Neural cell (in vitro differentiated cells): ENCODE measurements around the gene GADD45A. TPM values are rescaled to one million over a fixed set of nuclear protein-coding genes. Genes with fewer than 3 reads are reported as not detected.
"Not testable (repeated sequence)": the region's sequence is repeated elsewhere in the genome, so short reads cannot be mapped to it uniquely, and the experiment has no call there.

Experiments
- H2AFZ ChIP-seq: fragments of 200-600, 300-800 bp; sonication (generic), shearing (Covaris generic); 2 replicates; pipeline ENCODE4 v1.6.0; 2014; ENCODE audit warnings: low read depth, mild to moderate bottlenecking, antibody characterized with exemption, low read length, moderate library complexity
- H3F3A ChIP-seq: fragments of 200-600 bp; shearing (Covaris generic); 2 replicates; pipeline ENCODE4 v1.6.1; 2016; ENCODE audit warnings: mild to moderate bottlenecking, moderate library complexity, mixed read lengths, antibody characterized with exemption, low read length; ENCODE audit not compliant: insufficient read depth, poor library complexity, severe bottlenecking
- H3K27ac ChIP-seq: fragments of 200-600, 300-800 bp; sonication (generic), shearing (Covaris generic); 2 replicates; pipeline ENCODE4 v1.5.1; 2014; ENCODE audit warnings: mild to moderate bottlenecking, low read length, moderate library complexity
- H3K27me3 ChIP-seq: fragments of 300-800, 200-600 bp; sonication (generic), shearing (Covaris generic); 2 replicates; pipeline ENCODE4 v1.6.0; 2014; ENCODE audit warnings: mild to moderate bottlenecking, low read depth, low read length, moderate library complexity; ENCODE audit not compliant: insufficient read depth
- H3K36me3 ChIP-seq: fragments of 300-800, 200-600 bp; sonication (generic), shearing (Covaris generic); 2 replicates; pipeline ENCODE4 v1.5.1; 2014; ENCODE audit warnings: mild to moderate bottlenecking, antibody characterized with exemption, low read length, moderate library complexity; ENCODE audit not compliant: insufficient read depth
- H3K4me2 ChIP-seq: fragments of 300-800, 200-600 bp; sonication (generic), shearing (Covaris generic); 2 replicates; pipeline ENCODE4 v1.6.0; 2014; ENCODE audit warnings: mild to moderate bottlenecking, low read length
- H3K4me3 ChIP-seq: fragments of 300-800, 200-600 bp; sonication (generic), shearing (Covaris generic); 2 replicates; pipeline ENCODE4 v1.5.1; 2014; ENCODE audit warnings: mild to moderate bottlenecking, low read length, moderate library complexity
- H3K79me2 ChIP-seq: fragments of 200-600 bp; shearing (Covaris generic); replicated peaks from 2 replicates; pipeline ENCODE4 v1.6.0; 2014; ENCODE audit warnings: mild to moderate bottlenecking, low read length, moderate library complexity; ENCODE audit not compliant: insufficient read depth
- H3K9ac ChIP-seq: fragments of 300-800, 200-600 bp; sonication (generic), shearing (Covaris generic); 2 replicates; pipeline ENCODE4 v1.6.1; 2016; ENCODE audit warnings: mild to moderate bottlenecking, low read length, mixed read lengths
- H3K9me2 ChIP-seq: fragments of 200-600 bp; shearing (Covaris generic); 2 replicates; pipeline ENCODE4 v1.6.1; 2016; ENCODE audit warnings: mild to moderate bottlenecking, low read length, mixed read lengths; ENCODE audit not compliant: insufficient read depth
- H3K9me3 ChIP-seq: fragments of 200-600, 300-800 bp; sonication (generic), shearing (Covaris generic); 2 replicates; pipeline ENCODE4 v1.6.1; 2016; ENCODE audit warnings: mild to moderate bottlenecking, mixed run types, low read length, moderate library complexity, mixed read lengths
- H4K20me1 ChIP-seq: fragments of 200-600 bp; shearing (Covaris generic); 2 replicates; pipeline ENCODE4 v1.6.1; 2016; ENCODE audit warnings: mild to moderate bottlenecking, mixed run types; ENCODE audit not compliant: insufficient read depth
- EP300 ChIP-seq: fragments of 450-650 bp; conservative IDR thresholded peaks from 2 replicates; pipeline ENCODE4 v1.6.1; 2014; ENCODE audit warnings: antibody characterized with exemption, mild to moderate bottlenecking, moderate library complexity; ENCODE audit not compliant: poor library complexity, severe bottlenecking
- EZH2 ChIP-seq: fragments of 200-600, 300-800 bp; shearing (Covaris generic), sonication (generic); IDR thresholded peaks from 2 replicates; pipeline ENCODE4 v1.6.1; 2014; ENCODE audit warnings: antibody characterized with exemption, low read length, borderline replicate concordance, mild to moderate bottlenecking; ENCODE audit not compliant: insufficient read depth, poor library complexity, severe bottlenecking
- MXI1 ChIP-seq: fragments of 450-650 bp; conservative IDR thresholded peaks from 2 replicates; pipeline ENCODE4 v1.6.1; 2014; ENCODE audit warnings: antibody characterized with exemption, mild to moderate bottlenecking; ENCODE audit not compliant: poor library complexity, severe bottlenecking
- POLR2AphosphoS5 ChIP-seq: IDR thresholded peaks from 2 replicates; pipeline ENCODE4 v1.6.1; 2012
- RAD21 ChIP-seq: fragments of 450-650 bp; conservative IDR thresholded peaks from 2 replicates; pipeline ENCODE4 v1.6.1; 2014; ENCODE audit warnings: antibody characterized with exemption, mild to moderate bottlenecking, moderate library complexity
- SMC3 ChIP-seq: fragments of 450-650 bp; conservative IDR thresholded peaks from 2 replicates; pipeline ENCODE4 v1.6.1; 2014; ENCODE audit warnings: antibody characterized with exemption, mild to moderate bottlenecking, moderate library complexity; ENCODE audit not compliant: poor library complexity
- TAF1 ChIP-seq: IDR thresholded peaks from 2 replicates; pipeline ENCODE4 v1.6.1; 2012; ENCODE audit warnings: low read depth
- polyA plus RNA-seq: library from polyadenylated mRNA; depleted of rRNA; stranded (reverse); fragments of >200 nt; gene quantifications from 2 replicates; pipeline ENCODE4 v1.2.3, GENCODE V29; 2014
- TF ChIP-seq, protein P1 (sequence below): IDR thresholded peaks from 2 replicates; pipeline ENCODE4 v1.6.1; 2012; ENCODE audit warnings: borderline replicate concordance
- TF ChIP-seq, protein P2 (sequence below): fragments of 450-650 bp; IDR thresholded peaks from 2 replicates; pipeline ENCODE4 v1.5.1; 2014; ENCODE audit warnings: antibody characterized with exemption, mild to moderate bottlenecking, moderate library complexity; ENCODE audit not compliant: poor library complexity, severe bottlenecking

GADD45A gene
- polyA plus RNA-seq, 1 donor from 2014 or later: 13.7 TPM

- H4K20me1 ChIP-seq: no peaks in the 10 kb centered on the region
- TF ChIP-seq MXI1 (no peak), EZH2 (no peak), RAD21 (no peak), EP300 (no peak), POLR2AphosphoS5 (no peak), TAF1 (no peak), SMC3 (no peak)
- TF ChIP-seq, protein P1, sequence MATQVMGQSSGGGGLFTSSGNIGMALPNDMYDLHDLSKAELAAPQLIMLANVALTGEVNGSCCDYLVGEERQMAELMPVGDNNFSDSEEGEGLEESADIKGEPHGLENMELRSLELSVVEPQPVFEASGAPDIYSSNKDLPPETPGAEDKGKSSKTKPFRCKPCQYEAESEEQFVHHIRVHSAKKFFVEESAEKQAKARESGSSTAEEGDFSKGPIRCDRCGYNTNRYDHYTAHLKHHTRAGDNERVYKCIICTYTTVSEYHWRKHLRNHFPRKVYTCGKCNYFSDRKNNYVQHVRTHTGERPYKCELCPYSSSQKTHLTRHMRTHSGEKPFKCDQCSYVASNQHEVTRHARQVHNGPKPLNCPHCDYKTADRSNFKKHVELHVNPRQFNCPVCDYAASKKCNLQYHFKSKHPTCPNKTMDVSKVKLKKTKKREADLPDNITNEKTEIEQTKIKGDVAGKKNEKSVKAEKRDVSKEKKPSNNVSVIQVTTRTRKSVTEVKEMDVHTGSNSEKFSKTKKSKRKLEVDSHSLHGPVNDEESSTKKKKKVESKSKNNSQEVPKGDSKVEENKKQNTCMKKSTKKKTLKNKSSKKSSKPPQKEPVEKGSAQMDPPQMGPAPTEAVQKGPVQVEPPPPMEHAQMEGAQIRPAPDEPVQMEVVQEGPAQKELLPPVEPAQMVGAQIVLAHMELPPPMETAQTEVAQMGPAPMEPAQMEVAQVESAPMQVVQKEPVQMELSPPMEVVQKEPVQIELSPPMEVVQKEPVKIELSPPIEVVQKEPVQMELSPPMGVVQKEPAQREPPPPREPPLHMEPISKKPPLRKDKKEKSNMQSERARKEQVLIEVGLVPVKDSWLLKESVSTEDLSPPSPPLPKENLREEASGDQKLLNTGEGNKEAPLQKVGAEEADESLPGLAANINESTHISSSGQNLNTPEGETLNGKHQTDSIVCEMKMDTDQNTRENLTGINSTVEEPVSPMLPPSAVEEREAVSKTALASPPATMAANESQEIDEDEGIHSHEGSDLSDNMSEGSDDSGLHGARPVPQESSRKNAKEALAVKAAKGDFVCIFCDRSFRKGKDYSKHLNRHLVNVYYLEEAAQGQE: no peak
- TF ChIP-seq, protein P2, sequence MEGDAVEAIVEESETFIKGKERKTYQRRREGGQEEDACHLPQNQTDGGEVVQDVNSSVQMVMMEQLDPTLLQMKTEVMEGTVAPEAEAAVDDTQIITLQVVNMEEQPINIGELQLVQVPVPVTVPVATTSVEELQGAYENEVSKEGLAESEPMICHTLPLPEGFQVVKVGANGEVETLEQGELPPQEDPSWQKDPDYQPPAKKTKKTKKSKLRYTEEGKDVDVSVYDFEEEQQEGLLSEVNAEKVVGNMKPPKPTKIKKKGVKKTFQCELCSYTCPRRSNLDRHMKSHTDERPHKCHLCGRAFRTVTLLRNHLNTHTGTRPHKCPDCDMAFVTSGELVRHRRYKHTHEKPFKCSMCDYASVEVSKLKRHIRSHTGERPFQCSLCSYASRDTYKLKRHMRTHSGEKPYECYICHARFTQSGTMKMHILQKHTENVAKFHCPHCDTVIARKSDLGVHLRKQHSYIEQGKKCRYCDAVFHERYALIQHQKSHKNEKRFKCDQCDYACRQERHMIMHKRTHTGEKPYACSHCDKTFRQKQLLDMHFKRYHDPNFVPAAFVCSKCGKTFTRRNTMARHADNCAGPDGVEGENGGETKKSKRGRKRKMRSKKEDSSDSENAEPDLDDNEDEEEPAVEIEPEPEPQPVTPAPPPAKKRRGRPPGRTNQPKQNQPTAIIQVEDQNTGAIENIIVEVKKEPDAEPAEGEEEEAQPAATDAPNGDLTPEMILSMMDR: no peak
- no peak overlapping the region for H3K4me2 ChIP-seq
- no peaks in the 10 kb centered on the region for H3K9me3 ChIP-seq
- no peak overlapping the region for H2AFZ ChIP-seq
- no peaks in the 10 kb centered on the region for H3F3A ChIP-seq
- H3K27me3 ChIP-seq: no peaks in the 10 kb centered on the region
- no peaks in the 10 kb centered on the region for H3K79me2 ChIP-seq
- H3K9me2 ChIP-seq: no peaks in the 10 kb centered on the region
- H3K9ac ChIP-seq: no peak overlapping the region
- H3K27ac ChIP-seq: no peak overlapping the region
- H3K4me3 ChIP-seq: no peak overlapping the region
- no peaks in the 10 kb centered on the region for H3K36me3 ChIP-seq
Measured at GRCh38 chr1:67664048-67664447, 21.0 kb upstream of the GADD45A start.

- not testable (repeated sequence) for H3K9me2 ChIP-seq, H3F3A ChIP-seq, H3K79me2 ChIP-seq, H3K36me3 ChIP-seq, H3K4me3 ChIP-seq, H3K27me3 ChIP-seq, H4K20me1 ChIP-seq, H3K27ac ChIP-seq, H2AFZ ChIP-seq, H3K4me2 ChIP-seq, H3K9me3 ChIP-seq, H3K9ac ChIP-seq
Measured at GRCh38 chr1:67665307-67665706, 19.7 kb upstream of the GADD45A start.

DNA sequence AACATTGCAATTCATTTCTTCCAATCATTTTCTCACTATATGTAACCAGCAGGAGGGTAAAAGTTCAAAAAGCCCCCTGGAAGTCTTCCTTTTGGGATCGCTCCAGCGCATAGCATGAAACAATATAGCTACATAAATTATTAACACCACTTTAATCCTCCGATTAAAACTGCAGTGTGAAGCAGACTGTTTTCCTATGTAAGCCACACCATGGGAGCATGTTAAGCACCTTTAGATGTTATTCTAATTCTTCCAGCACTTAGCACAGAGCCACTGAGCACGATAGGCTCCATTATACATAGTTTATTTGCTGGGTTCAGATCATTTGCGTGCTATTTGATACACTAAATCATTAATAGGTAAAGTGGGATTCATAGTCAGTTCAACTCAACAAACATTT, 18.4 kb upstream of the GADD45A start:
- no peak overlapping the region for H3K4me2 ChIP-seq
- no peaks in the 10 kb centered on the region for H3K79me2 ChIP-seq
- H4K20me1 ChIP-seq: no peaks in the 10 kb centered on the region
- no peak overlapping the region for H3K27ac ChIP-seq
- H3K9me2 ChIP-seq: no peaks in the 10 kb centered on the region
- H3K36me3 ChIP-seq: no peaks in the 10 kb centered on the region
- no peaks in the 10 kb centered on the region for H3F3A ChIP-seq
- no peaks in the 10 kb centered on the region for H3K27me3 ChIP-seq
- no peak for TF ChIP-seq TAF1
- TF ChIP-seq POLR2AphosphoS5: no peak
- TF ChIP-seq EZH2: no peak
- TF ChIP-seq, protein P2: no peak
- no peak overlapping the region for H3K9ac ChIP-seq
- H3K9me3 ChIP-seq: no peaks in the 10 kb centered on the region
- no peak overlapping the region for H2AFZ ChIP-seq
- no peak overlapping the region for H3K4me3 ChIP-seq
